Fibroblast of villous mesenchyme (primary cell): Measurements from ENCODE around the gene ANKS1B. TPM values are rescaled to one million over a fixed set of nuclear protein-coding genes. Genes with fewer than 3 reads are reported as not detected.

ENCODE experiments used
- DNase-seq: peaks from one replicate; pipeline ENCODE4 v3.0.0-alpha.2; 2010; ENCODE audit warnings: low read depth
- H3K4me3 ChIP-seq: 2 replicates; pipeline ENCODE4 v1.5.1; 2011; ENCODE audit warnings: low read depth, mild to moderate bottlenecking, low read length
- total RNA-seq: library from RNA; depleted of rRNA; stranded (reverse); fragments of >200 nt; gene quantifications from 2 replicates; pipeline ENCODE4 v1.2.3, GENCODE V29; 2012
- TF ChIP-seq, protein P1 (sequence below): IDR thresholded peaks from 2 replicates; pipeline ENCODE4 v1.5.1; 2012; ENCODE audit warnings: low read depth, mild to moderate bottlenecking, low read length; ENCODE audit not compliant: insufficient read depth

ANKS1B gene
- total RNA-seq, 1 donor, result 0.86 TPM

- TF ChIP-seq, protein P1, sequence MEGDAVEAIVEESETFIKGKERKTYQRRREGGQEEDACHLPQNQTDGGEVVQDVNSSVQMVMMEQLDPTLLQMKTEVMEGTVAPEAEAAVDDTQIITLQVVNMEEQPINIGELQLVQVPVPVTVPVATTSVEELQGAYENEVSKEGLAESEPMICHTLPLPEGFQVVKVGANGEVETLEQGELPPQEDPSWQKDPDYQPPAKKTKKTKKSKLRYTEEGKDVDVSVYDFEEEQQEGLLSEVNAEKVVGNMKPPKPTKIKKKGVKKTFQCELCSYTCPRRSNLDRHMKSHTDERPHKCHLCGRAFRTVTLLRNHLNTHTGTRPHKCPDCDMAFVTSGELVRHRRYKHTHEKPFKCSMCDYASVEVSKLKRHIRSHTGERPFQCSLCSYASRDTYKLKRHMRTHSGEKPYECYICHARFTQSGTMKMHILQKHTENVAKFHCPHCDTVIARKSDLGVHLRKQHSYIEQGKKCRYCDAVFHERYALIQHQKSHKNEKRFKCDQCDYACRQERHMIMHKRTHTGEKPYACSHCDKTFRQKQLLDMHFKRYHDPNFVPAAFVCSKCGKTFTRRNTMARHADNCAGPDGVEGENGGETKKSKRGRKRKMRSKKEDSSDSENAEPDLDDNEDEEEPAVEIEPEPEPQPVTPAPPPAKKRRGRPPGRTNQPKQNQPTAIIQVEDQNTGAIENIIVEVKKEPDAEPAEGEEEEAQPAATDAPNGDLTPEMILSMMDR, result no peak
- DNase-seq, result peak; percentile 1
- no peak overlapping the region for H3K4me3 ChIP-seq
These were observed 454.8 kb downstream of the ANKS1B start for GRCh38 chr12:99529966-99530365.

DNA sequence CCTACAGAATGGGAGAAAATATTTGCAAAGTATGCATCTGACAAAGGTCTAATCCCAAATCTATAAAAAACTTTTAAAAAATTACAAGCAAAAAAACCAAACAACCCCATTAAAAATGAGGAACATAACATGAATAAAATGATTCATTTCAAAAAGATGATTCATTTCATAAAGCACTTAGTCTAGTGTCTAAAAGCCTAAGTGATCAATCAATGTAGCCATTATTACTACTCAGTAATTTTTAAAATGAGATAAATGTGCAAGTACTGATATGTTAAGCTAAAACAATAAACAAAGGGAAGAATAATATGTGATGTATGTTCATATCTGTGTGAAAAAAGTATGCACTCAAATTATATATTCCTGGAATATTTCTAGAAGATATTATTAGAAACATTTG is 456.3 kb downstream of the ANKS1B start:
- no peak overlapping the region for H3K4me3 ChIP-seq
- TF ChIP-seq, protein P1, result no peak
- no peak for DNase-seq

DNA sequence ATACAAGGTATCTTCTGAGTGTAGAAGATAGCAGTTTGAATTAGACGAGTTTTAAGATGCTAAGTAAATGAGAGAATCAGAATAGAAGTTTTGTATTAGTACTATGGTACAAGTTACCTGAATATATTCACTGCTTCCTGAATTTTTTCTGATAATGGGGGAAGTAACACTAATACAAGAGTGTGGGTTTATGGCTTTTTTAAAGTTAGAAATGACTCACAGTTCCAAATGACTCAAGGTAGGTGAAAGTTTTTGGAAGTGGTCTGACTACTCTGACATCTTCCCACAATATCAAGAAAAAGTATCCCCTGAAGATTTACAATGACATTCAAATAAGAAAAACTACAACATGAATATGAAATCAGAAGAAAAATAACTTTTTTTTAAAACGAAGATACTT is 460.9 kb downstream of the ANKS1B start:
- DNase-seq, result no peak
- TF ChIP-seq, protein P1, result no peak
- H3K4me3 ChIP-seq, result no peak overlapping the region

- no peak overlapping the region for H3K4me3 ChIP-seq
- no peak for DNase-seq
- TF ChIP-seq, protein P1, result no peak
These were observed 462.3 kb downstream of the ANKS1B start for GRCh38 chr12:99522456-99522855.

GRCh38 chr12:99521664-99522063 is 463.1 kb downstream of the ANKS1B start:
- no peak for DNase-seq
- no peak overlapping the region for H3K4me3 ChIP-seq
- TF ChIP-seq, protein P1, result no peak

DNA sequence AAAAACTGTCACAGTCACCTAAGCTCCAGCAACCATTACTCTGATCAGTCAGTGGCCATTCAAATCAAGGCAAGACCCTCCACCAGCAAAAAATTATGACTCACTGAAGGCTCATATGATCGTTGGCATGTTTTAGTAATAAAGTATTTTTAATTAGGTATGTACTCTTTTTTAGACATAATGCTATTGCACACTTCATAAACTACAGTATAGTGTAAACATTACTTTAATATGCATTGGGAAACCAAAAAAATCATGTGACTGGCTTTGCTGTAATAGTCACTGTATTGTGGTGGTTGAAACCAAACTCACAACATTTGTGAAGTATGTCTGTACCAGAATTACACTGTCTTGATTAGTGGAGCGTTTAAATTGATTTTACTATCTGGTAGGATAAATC is 471.7 kb downstream of the ANKS1B start:
- TF ChIP-seq, protein P1, result no peak
- DNase-seq, result no peak
- no peak overlapping the region for H3K4me3 ChIP-seq

- TF ChIP-seq, protein P1, result no peak
- no peak overlapping the region for H3K4me3 ChIP-seq
- DNase-seq, result no peak
These were observed 478.9 kb downstream of the ANKS1B start for GRCh38 chr12:99505805-99506204.
